Right lobe of liver (tissue), 6 donors: ENCODE results near the gene PTBP2. TPM values are rescaled to one million over a fixed set of nuclear protein-coding genes. Genes with fewer than 3 reads are reported as not detected.

Source experiments
- ATAC-seq, 4 donors: fragments of 200-7000 bp; cut with Tn5 transposase; one replicate each; pipeline ENCODE4 v1.9.1; 2020; ENCODE audit warnings: mild to moderate bottlenecking in 4 of 4, moderate library complexity in 4 of 4
- DNase-seq, 3 donors: peaks; one replicate each; pipeline ENCODE4 v3.0.0-alpha.2; 2020
- H3K27ac ChIP-seq, 3 donors: fragments of 200-600 bp; one replicate each; pipeline ENCODE4 v1.8.0; 2022
- H3K27me3 ChIP-seq, 2 donors: fragments of 200-600 bp; one replicate each; pipeline ENCODE4 v1.8.0; 2022
- H3K36me3 ChIP-seq, 4 donors: fragments of 200-600 bp; sonication (generic) in 1 of 4; one replicate each; pipeline versions ENCODE4 v1.5.1 to v1.8.0; 2017 to 2022; ENCODE audit warnings: control low read depth in 1 of 4
- H3K4me1 ChIP-seq, 4 donors: fragments of 200-600 bp; sonication (generic) in 1 of 4; one replicate each; pipeline versions ENCODE4 v1.5.1 to v1.8.0; 2017 to 2022; ENCODE audit warnings: control low read depth in 1 of 4
- H3K4me3 ChIP-seq, 3 donors: fragments of 200-600 bp; one replicate each; pipeline ENCODE4 v1.8.0; 2022
- H3K9me3 ChIP-seq, 4 donors: fragments of 200-600 bp; sonication (generic) in 1 of 4; one replicate each; pipeline versions ENCODE4 v1.5.1 to v1.8.0; 2017 to 2022; ENCODE audit warnings: control low read depth in 1 of 4
- CTCF ChIP-seq, 4 donors: fragments of 200-600 bp in 3 of 4; fragments of 450-650 bp in 1 of 4; IDR thresholded peaks; one replicate each; pipeline versions ENCODE4 v1.5.1 to v1.8.0; 2016 to 2022; ENCODE audit warnings: antibody characterized with exemption in 4 of 4, mild to moderate bottlenecking in 2 of 4
- POLR2A ChIP-seq: fragments of 450-650 bp; IDR thresholded peaks from one replicate; pipeline ENCODE4 v1.6.1; 2017; ENCODE audit warnings: antibody characterized with exemption, mild to moderate bottlenecking
- WGBS: methylation state at CpG from one replicate; pipeline ENCODE4 v1.1.6; 2018; ENCODE audit warnings: low coverage, low lambda C conversion rate; ENCODE audit not compliant: insufficient coverage; ENCODE audit errors: missing lambda C conversion rate; 5-methylcytosine and 5-hydroxymethylcytosine counted together
- intact Hi-C, 2 donors: fragments of 100-400 bp; cut with DNase I; formaldehyde crosslinking; loops; one replicate each; pipeline versions ENCODE4 v1.11.2 to v1.14.1; 2022
- total RNA-seq, 6 experiments: library from RNA; depleted of rRNA in 2 of 6; stranded (reverse); fragments of >200 nt in 2 of 6; fragmentation: NEBNext Ultra II Directional in 3 of 6; extraction: Animal tissue kit (Norgen Biotek cat#: 25700) in 3 of 6; gene quantifications; one replicate each; pipeline versions ENCODE4 v1.1.0 to v1.2.4, GENCODE V29; 2016 to 2023
- donor health status: DM: no; HTN: yes; CAD: no.
- donor health status: DM: no; HTN: no; CAD: no.
- donor health status: DM: no; HTN: no; CAD: no.
- donor health status: DM: no; HTN: yes; CAD: no.
- donor health status: DM: no; HTN: yes; CAD: no.

The PTBP2 gene
- total RNA-seq, 6 experiments from 2014 or later, result 3.6 to 20.1 (median 6.0) TPM

- Histone ChIP-seq H3K36me3 (no peaks in the 10 kb centered on the region), H3K27ac (no peak overlapping the region), H3K4me3 (no peak overlapping the region), H3K27me3 (no peaks in the 10 kb centered on the region), H3K9me3 (no peaks in the 10 kb centered on the region), H3K4me1 (no peaks in the 10 kb centered on the region)
- TF ChIP-seq CTCF (IDR thresholded peaks at IDR 0.05) (no peak), POLR2A (no peak)
- WGBS, result 75% methylated on average over 7 of the region's 7 CpGs
- intact Hi-C loops, result no loop called here
- no peak for DNase-seq
- no peak for ATAC-seq
These were observed 115.6 kb downstream of the PTBP2 start for GRCh38 chr1:96837057-96837780.

GRCh38 chr1:96837781-96838216 lies 116.2 kb downstream of the PTBP2 start:
- intact Hi-C loops, result no loop called here
- no peak overlapping the region for H3K4me3 ChIP-seq
- no peaks in the 10 kb centered on the region for H3K4me1 ChIP-seq
- no peak for TF ChIP-seq CTCF (IDR thresholded peaks at IDR 0.05)
- TF ChIP-seq POLR2A, result no peak
- H3K9me3 ChIP-seq, result no peaks in the 10 kb centered on the region
- 92% methylated on average over 2 of the region's 2 CpGs for WGBS
- H3K27ac ChIP-seq, result no peak overlapping the region
- H3K27me3 ChIP-seq, result no peaks in the 10 kb centered on the region
- no peak for DNase-seq
- H3K36me3 ChIP-seq, result no peaks in the 10 kb centered on the region
- no peak for ATAC-seq

GRCh38 chr1:96840396-96840795 lies 118.8 kb downstream of the PTBP2 start:
- no peaks in the 10 kb centered on the region for H3K36me3 ChIP-seq
- no peak overlapping the region for H3K27ac ChIP-seq
- H3K9me3 ChIP-seq, result no peaks in the 10 kb centered on the region
- intact Hi-C loops, result no loop called here
- H3K4me1 ChIP-seq, result no peaks in the 10 kb centered on the region
- no peak for ATAC-seq
- no peak overlapping the region for H3K4me3 ChIP-seq
- no peak for DNase-seq
- no peaks in the 10 kb centered on the region for H3K27me3 ChIP-seq
- TF ChIP-seq POLR2A (no peak), CTCF (IDR thresholded peaks at IDR 0.05) (no peak)
- 83% methylated on average over 3 of the region's 3 CpGs for WGBS

GRCh38 chr1:96842215-96842614 lies 120.6 kb downstream of the PTBP2 start:
- DNase-seq (no peak), ATAC-seq (no peak)
- H3K9me3 ChIP-seq, result no peaks in the 10 kb centered on the region
- no peaks in the 10 kb centered on the region for H3K4me1 ChIP-seq
- TF ChIP-seq POLR2A (no peak), CTCF (IDR thresholded peaks at IDR 0.05) (peak in 3 of 4 donors; percentile 16 to 31 (median 20))
- no peaks in the 10 kb centered on the region for H3K27me3 ChIP-seq
- intact Hi-C loops, result no loop called here
- H3K36me3 ChIP-seq, result no peaks in the 10 kb centered on the region
- H3K4me3 ChIP-seq, result no peak overlapping the region
- no peak overlapping the region for H3K27ac ChIP-seq

GRCh38 chr1:96843196-96843595 lies 121.6 kb downstream of the PTBP2 start:
- intact Hi-C loops, result no loop called here
- no peaks in the 10 kb centered on the region for H3K9me3 ChIP-seq
- ATAC-seq (no peak), DNase-seq (no peak)
- no peaks in the 10 kb centered on the region for H3K27me3 ChIP-seq
- 56% methylated on average over 3 of the region's 3 CpGs for WGBS
- H3K36me3 ChIP-seq, result no peaks in the 10 kb centered on the region
- no peaks in the 10 kb centered on the region for H3K4me1 ChIP-seq
- TF ChIP-seq POLR2A (no peak), CTCF (IDR thresholded peaks at IDR 0.05) (no peak)
- no peak overlapping the region for H3K27ac ChIP-seq
- H3K4me3 ChIP-seq, result no peak overlapping the region
